ENCODE data around the gene LDLRAP1. TPM values are rescaled to one million over a fixed set of nuclear protein-coding genes. Genes with fewer than 3 reads are reported as not detected.
A peak's percentile ranks its signal among the peaks of the same experiment; 100 is the strongest.

Gene LDLRAP1
- total and polyA plus RNA-seq, 9 of the 15 experiments (the other 6 are each of a cell fraction or from before 2014, with no cell fraction given), result 0.56 to 29.6 (median 16.2) TPM

DNA sequence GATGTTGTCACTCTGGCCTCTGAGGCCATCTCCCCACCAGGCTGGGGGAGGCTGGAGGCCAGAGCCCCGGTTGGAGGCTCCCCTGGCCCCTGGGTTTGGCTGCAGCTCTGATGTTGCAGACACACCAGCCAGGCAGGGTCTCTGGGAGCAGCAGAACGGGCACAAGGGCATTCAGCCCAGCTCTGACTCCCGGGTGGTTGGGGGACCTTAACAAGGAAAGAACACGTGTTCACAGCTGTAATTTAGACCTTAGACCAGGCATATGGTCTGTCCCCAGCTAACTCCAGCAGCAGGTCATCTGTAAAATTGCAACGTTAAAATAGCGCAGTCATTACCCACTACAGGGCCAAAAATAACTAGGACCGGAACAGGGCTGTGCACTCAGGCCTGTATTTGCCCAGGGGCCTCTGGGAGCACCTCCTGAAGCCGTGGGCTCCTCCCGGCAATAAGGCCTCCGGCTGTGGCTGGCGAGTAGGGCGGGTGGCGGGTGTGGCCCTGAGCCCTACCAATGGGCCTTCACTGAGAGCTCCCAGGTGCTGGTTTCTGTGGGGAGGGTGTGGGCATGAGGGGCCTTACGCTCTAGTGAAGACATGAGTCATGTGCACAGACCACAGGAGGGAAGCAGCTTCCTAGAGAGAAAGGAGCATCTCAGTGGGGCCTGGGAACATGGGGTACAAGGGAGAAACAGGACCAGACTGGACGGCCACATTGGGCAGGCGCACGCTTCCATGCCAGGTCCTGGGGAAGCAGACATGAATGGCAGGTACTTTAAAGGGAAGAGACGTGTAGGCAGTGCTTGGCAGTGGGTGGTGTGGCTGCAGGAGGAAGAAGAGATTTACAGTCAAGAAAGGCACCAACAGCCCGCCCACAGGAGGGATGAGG is 6.1 kb downstream of the LDLRAP1 start (continued):
- TF ChIP-seq, protein P1, sequence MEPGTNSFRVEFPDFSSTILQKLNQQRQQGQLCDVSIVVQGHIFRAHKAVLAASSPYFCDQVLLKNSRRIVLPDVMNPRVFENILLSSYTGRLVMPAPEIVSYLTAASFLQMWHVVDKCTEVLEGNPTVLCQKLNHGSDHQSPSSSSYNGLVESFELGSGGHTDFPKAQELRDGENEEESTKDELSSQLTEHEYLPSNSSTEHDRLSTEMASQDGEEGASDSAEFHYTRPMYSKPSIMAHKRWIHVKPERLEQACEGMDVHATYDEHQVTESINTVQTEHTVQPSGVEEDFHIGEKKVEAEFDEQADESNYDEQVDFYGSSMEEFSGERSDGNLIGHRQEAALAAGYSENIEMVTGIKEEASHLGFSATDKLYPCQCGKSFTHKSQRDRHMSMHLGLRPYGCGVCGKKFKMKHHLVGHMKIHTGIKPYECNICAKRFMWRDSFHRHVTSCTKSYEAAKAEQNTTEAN (CRISPR knock-in tag; IDR thresholded peaks at IDR 0.05), result no peak
- TF ChIP-seq ZBTB34 (CRISPR knock-in tag; IDR thresholded peaks at IDR 0.05), result no peak
- TF ChIP-seq SAFB2 (IDR thresholded peaks at IDR 0.05; ENCODE audit: borderline replicate concordance, low read depth, low read length, severe bottlenecking), result no peak
- TF ChIP-seq, protein P2, sequence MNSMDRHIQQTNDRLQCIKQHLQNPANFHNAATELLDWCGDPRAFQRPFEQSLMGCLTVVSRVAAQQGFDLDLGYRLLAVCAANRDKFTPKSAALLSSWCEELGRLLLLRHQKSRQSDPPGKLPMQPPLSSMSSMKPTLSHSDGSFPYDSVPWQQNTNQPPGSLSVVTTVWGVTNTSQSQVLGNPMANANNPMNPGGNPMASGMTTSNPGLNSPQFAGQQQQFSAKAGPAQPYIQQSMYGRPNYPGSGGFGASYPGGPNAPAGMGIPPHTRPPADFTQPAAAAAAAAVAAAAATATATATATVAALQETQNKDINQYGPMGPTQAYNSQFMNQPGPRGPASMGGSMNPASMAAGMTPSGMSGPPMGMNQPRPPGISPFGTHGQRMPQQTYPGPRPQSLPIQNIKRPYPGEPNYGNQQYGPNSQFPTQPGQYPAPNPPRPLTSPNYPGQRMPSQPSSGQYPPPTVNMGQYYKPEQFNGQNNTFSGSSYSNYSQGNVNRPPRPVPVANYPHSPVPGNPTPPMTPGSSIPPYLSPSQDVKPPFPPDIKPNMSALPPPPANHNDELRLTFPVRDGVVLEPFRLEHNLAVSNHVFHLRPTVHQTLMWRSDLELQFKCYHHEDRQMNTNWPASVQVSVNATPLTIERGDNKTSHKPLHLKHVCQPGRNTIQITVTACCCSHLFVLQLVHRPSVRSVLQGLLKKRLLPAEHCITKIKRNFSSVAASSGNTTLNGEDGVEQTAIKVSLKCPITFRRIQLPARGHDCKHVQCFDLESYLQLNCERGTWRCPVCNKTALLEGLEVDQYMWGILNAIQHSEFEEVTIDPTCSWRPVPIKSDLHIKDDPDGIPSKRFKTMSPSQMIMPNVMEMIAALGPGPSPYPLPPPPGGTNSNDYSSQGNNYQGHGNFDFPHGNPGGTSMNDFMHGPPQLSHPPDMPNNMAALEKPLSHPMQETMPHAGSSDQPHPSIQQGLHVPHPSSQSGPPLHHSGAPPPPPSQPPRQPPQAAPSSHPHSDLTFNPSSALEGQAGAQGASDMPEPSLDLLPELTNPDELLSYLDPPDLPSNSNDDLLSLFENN (IDR thresholded peaks at IDR 0.05; ENCODE audit: low read depth in 2 of 2, low read length in 2 of 2), result no peak
- peak; percentile 48; the same call in 1 of the 2 replicates for TF ChIP-seq EP300 (IDR thresholded peaks at IDR 0.05; ENCODE audit: low read length)
- TF ChIP-seq ETV1 (tag; conservative IDR thresholded peaks at IDR 0.05; ENCODE audit: low read depth), result peak; percentile 95
- peak in 1 of 2 experiments; percentile 52; a peak in 2 of 4 replicates for TF ChIP-seq ZNF639 (CRISPR knock-in tag; conservative IDR thresholded peaks at IDR 0.05 in 1 of 2, IDR thresholded peaks at IDR 0.05 in 1 of 2)
- peak in 1 of 2 experiments; percentile 76; a peak in 2 of 4 replicates for TF ChIP-seq FOXA3 (CRISPR knock-in tag; conservative IDR thresholded peaks at IDR 0.05 in 1 of 2, IDR thresholded peaks at IDR 0.05 in 1 of 2)
- no peak for TF ChIP-seq DLX4 (CRISPR knock-in tag; IDR thresholded peaks at IDR 0.05)
- TF ChIP-seq ZNF695 (CRISPR knock-in tag; IDR thresholded peaks at IDR 0.05), result no peak
- TF ChIP-seq ZNF232 (CRISPR knock-in tag; IDR thresholded peaks at IDR 0.05), result no peak
- TF ChIP-seq HNRNPLL (IDR thresholded peaks at IDR 0.05; ENCODE audit: low read depth, low read length, poor library complexity, severe bottlenecking), result peak; percentile 40
- no peak for TF ChIP-seq MYBL2 (IDR thresholded peaks at IDR 0.05; ENCODE audit: low read depth)
- no peak for TF ChIP-seq MYBL2 (CRISPR knock-in tag; IDR thresholded peaks at IDR 0.05; ENCODE audit: borderline replicate concordance)
- peak; percentile 9; the same call in 1 of the 2 replicates for TF ChIP-seq ELF1 (tag; IDR thresholded peaks at IDR 0.05)
- TF ChIP-seq TEAD1 (CRISPR knock-in tag; IDR thresholded peaks at IDR 0.05), result peak in 1 of 2 experiments; percentile 42; a peak in 1 of 4 replicates

All from K562 (cell line).